BLaER1 (cell line): Measurements from ENCODE around the gene STON2.

Experiments
- H3K27ac ChIP-seq: shearing (Covaris generic); formaldehyde crosslinking; 2 replicates; pipeline ENCODE4 v1.8.1; 2022
- H3K27me3 ChIP-seq: shearing (Covaris generic); formaldehyde crosslinking; 2 replicates; pipeline ENCODE4 v1.8.1; 2022
- H3K36me3 ChIP-seq: shearing (Covaris generic); formaldehyde crosslinking; 2 replicates; pipeline ENCODE4 v1.8.1; 2022
- H3K4me1 ChIP-seq: shearing (Covaris generic); formaldehyde crosslinking; 2 replicates; pipeline ENCODE4 v1.8.1; 2022
- H3K4me2 ChIP-seq: shearing (Covaris generic); formaldehyde crosslinking; 2 replicates; pipeline ENCODE4 v1.8.1; 2022
- H3K4me3 ChIP-seq: shearing (Covaris generic); formaldehyde crosslinking; 2 replicates; pipeline ENCODE4 v1.8.1; 2022
- H3K9ac ChIP-seq: shearing (Covaris generic); formaldehyde crosslinking; 2 replicates; pipeline ENCODE4 v1.8.1; 2022
- H3K9me3 ChIP-seq: shearing (Covaris generic); formaldehyde crosslinking; 2 replicates; pipeline ENCODE4 v1.8.1; 2022
- H4K20me1 ChIP-seq: shearing (Covaris generic); formaldehyde crosslinking; 2 replicates; pipeline ENCODE4 v1.8.1; 2022
- Cebpa-rat ChIP-seq: shearing (Covaris generic); IDR thresholded peaks from 2 replicates; pipeline ENCODE4 v1.8.1; 2022

STON2 gene

GRCh38 chr14:81265636-81266169, 134.4 kb downstream of the STON2 start:
- H3K4me1 ChIP-seq = peaks cover 22% of the 10 kb centered on the region
- peak overlapping the region; percentile 14; the same call in 1 of the 2 replicates for H3K4me2 ChIP-seq
- no peaks in the 10 kb centered on the region for H3K36me3 ChIP-seq
- H3K9ac ChIP-seq = no peak overlapping the region
- TF ChIP-seq Cebpa-rat = no peak
- no peaks in the 10 kb centered on the region for H4K20me1 ChIP-seq
- H3K9me3 ChIP-seq = no peaks in the 10 kb centered on the region
- no peak overlapping the region for H3K4me3 ChIP-seq
- H3K27me3 ChIP-seq = no peaks in the 10 kb centered on the region
- no peak overlapping the region for H3K27ac ChIP-seq

- Histone ChIP-seq H3K9me3 (no peaks in the 10 kb centered on the region), H3K9ac (no peak overlapping the region), H3K36me3 (no peaks in the 10 kb centered on the region), H3K4me3 (no peak overlapping the region), H3K27ac (no peak overlapping the region), H3K4me1 (peaks cover 22% of the 10 kb centered on the region), H4K20me1 (no peaks in the 10 kb centered on the region), H3K27me3 (no peaks in the 10 kb centered on the region), H3K4me2 (no peak overlapping the region)
- no peak for TF ChIP-seq Cebpa-rat
Measured at GRCh38 chr14:81264671-81265070, 135.5 kb downstream of the STON2 start.

GRCh38 chr14:81263777-81264410, 136.2 kb downstream of the STON2 start:
- TF ChIP-seq Cebpa-rat = no peak
- Histone ChIP-seq H3K4me2 (no peak overlapping the region), H3K9me3 (no peaks in the 10 kb centered on the region), H3K27me3 (no peaks in the 10 kb centered on the region), H3K27ac (no peak overlapping the region), H3K4me1 (peaks cover 22% of the 10 kb centered on the region), H4K20me1 (no peaks in the 10 kb centered on the region), H3K9ac (no peak overlapping the region), H3K4me3 (no peak overlapping the region), H3K36me3 (no peaks in the 10 kb centered on the region)

- Histone ChIP-seq H3K36me3 (no peaks in the 10 kb centered on the region), H3K4me3 (no peak overlapping the region), H3K27ac (no peak overlapping the region), H3K4me2 (no peak overlapping the region), H3K9me3 (no peaks in the 10 kb centered on the region), H4K20me1 (no peaks in the 10 kb centered on the region), H3K27me3 (no peaks in the 10 kb centered on the region), H3K4me1 (peaks cover 16% of the 10 kb centered on the region), H3K9ac (no peak overlapping the region)
- no peak for TF ChIP-seq Cebpa-rat
Measured at GRCh38 chr14:81261176-81261575, 138.9 kb downstream of the STON2 start.

- no peaks in the 10 kb centered on the region for H3K36me3 ChIP-seq
- no peak overlapping the region for H3K4me2 ChIP-seq
- H3K4me3 ChIP-seq = no peak overlapping the region
- no peaks in the 10 kb centered on the region for H4K20me1 ChIP-seq
- no peak for TF ChIP-seq Cebpa-rat
- no peak overlapping the region for H3K9ac ChIP-seq
- H3K27ac ChIP-seq = no peak overlapping the region
- no peaks in the 10 kb centered on the region for H3K9me3 ChIP-seq
- H3K27me3 ChIP-seq = no peaks in the 10 kb centered on the region
- H3K4me1 ChIP-seq = peaks cover 15% of the 10 kb centered on the region
Measured at GRCh38 chr14:81260732-81261131, 139.4 kb downstream of the STON2 start.

- H3K27ac ChIP-seq = peak overlapping the region; percentile 57
- no peaks in the 10 kb centered on the region for H4K20me1 ChIP-seq
- no peak overlapping the region for H3K4me3 ChIP-seq
- TF ChIP-seq Cebpa-rat = no peak
- H3K36me3 ChIP-seq = no peaks in the 10 kb centered on the region
- H3K9me3 ChIP-seq = no peaks in the 10 kb centered on the region
- H3K4me1 ChIP-seq = peaks cover 12% of the 10 kb centered on the region
- H3K27me3 ChIP-seq = no peaks in the 10 kb centered on the region
- H3K4me2 ChIP-seq = peak overlapping the region; percentile 49
- no peak overlapping the region for H3K9ac ChIP-seq
Measured at GRCh38 chr14:81256289-81256960, 143.7 kb downstream of the STON2 start.

- no peak for TF ChIP-seq Cebpa-rat
- no peaks in the 10 kb centered on the region for H3K36me3 ChIP-seq
- H3K9ac ChIP-seq = no peak overlapping the region
- H4K20me1 ChIP-seq = no peaks in the 10 kb centered on the region
- H3K9me3 ChIP-seq = no peaks in the 10 kb centered on the region
- no peak overlapping the region for H3K4me3 ChIP-seq
- no peaks in the 10 kb centered on the region for H3K27me3 ChIP-seq
- peaks cover 29% of the 10 kb centered on the region for H3K4me1 ChIP-seq
- no peak overlapping the region for H3K4me2 ChIP-seq
- H3K27ac ChIP-seq = no peak overlapping the region
Measured at GRCh38 chr14:81252278-81252677, 147.8 kb downstream of the STON2 start.

GRCh38 chr14:81247271-81247766, 152.8 kb downstream of the STON2 start:
- H4K20me1 ChIP-seq = no peaks in the 10 kb centered on the region
- H3K4me3 ChIP-seq = 0 out of 2 replicates have a peak overlapping the region, but pooled peaks have one; percentile 12
- H3K27ac ChIP-seq = peak overlapping the region; percentile 64
- no peaks in the 10 kb centered on the region for H3K36me3 ChIP-seq
- no peak for TF ChIP-seq Cebpa-rat
- peaks cover 29% of the 10 kb centered on the region for H3K9me3 ChIP-seq
- no peaks in the 10 kb centered on the region for H3K27me3 ChIP-seq
- H3K9ac ChIP-seq = no peak overlapping the region
- H3K4me2 ChIP-seq = peak overlapping the region; percentile 92
- H3K4me1 ChIP-seq = peaks cover 37% of the 10 kb centered on the region

GRCh38 chr14:81246461-81247270, 153.5 kb downstream of the STON2 start:
- no peaks in the 10 kb centered on the region for H4K20me1 ChIP-seq
- no peaks in the 10 kb centered on the region for H3K36me3 ChIP-seq
- peaks cover 37% of the 10 kb centered on the region for H3K4me1 ChIP-seq
- peak overlapping the region; percentile 20; the same call in 1 of the 2 replicates for H3K9ac ChIP-seq
- H3K27me3 ChIP-seq = no peaks in the 10 kb centered on the region
- H3K9me3 ChIP-seq = peaks cover 33% of the 10 kb centered on the region
- TF ChIP-seq Cebpa-rat = no peak
- peak overlapping the region; percentile 92 for H3K4me2 ChIP-seq
- H3K4me3 ChIP-seq = 0 out of 2 replicates have a peak overlapping the region, but pooled peaks have one; percentile 12
- peak overlapping the region; percentile 64 for H3K27ac ChIP-seq
